Endodermal cell (in vitro differentiated cells): ENCODE data around the gene PRDM16. TPM values are rescaled to one million over a fixed set of nuclear protein-coding genes. Genes with fewer than 3 reads are reported as not detected.
A peak's percentile ranks its signal among the peaks of the same experiment; 100 is the strongest.

ENCODE experiments used
- DNase-seq: peaks from one replicate; pipeline ENCODE4 v3.0.0-alpha.2; 2017
- H3K27ac ChIP-seq: 2 replicates; pipeline ENCODE4 v1.5.1; 2013; ENCODE audit warnings: mild to moderate bottlenecking, low read depth, low read length, moderate library complexity
- H3K27me3 ChIP-seq: 2 replicates; pipeline ENCODE4 v1.6.1; 2013; ENCODE audit warnings: mild to moderate bottlenecking, low read length, moderate library complexity; ENCODE audit not compliant: insufficient read depth, control insufficient read depth, poor library complexity, severe bottlenecking
- H3K36me3 ChIP-seq: 2 replicates; pipeline ENCODE4 v1.7.0; 2013; ENCODE audit warnings: mild to moderate bottlenecking, low read length, moderate library complexity; ENCODE audit not compliant: control insufficient read depth, insufficient read depth
- H3K4me1 ChIP-seq: one replicate; pipeline ENCODE4 v1.7.0; 2013; ENCODE audit warnings: low read length; ENCODE audit not compliant: control insufficient read depth, insufficient read depth
- H3K4me3 ChIP-seq: 2 replicates; pipeline ENCODE4 v1.5.1; 2013; ENCODE audit warnings: mild to moderate bottlenecking, low read length, moderate library complexity
- H3K9ac ChIP-seq: 2 replicates; pipeline ENCODE4 v1.6.1; 2013; ENCODE audit warnings: mild to moderate bottlenecking, low read length, moderate library complexity; ENCODE audit not compliant: poor library complexity, severe bottlenecking; ENCODE audit errors: extremely low read depth
- H3K9me3 ChIP-seq: 2 replicates; pipeline ENCODE4 v1.6.1; 2013; ENCODE audit warnings: mild to moderate bottlenecking, low read length, moderate library complexity; ENCODE audit not compliant: control insufficient read depth
- H3K27ac Mint-ChIP-seq: 2 replicates; pipeline ENCODE4 v1.8.0; 2020; ENCODE audit warnings: mixed read lengths
- H3K27me3 Mint-ChIP-seq: 2 replicates; pipeline ENCODE4 v1.8.0; 2021; ENCODE audit warnings: mild to moderate bottlenecking, mixed read lengths; ENCODE audit not compliant: insufficient read depth
- H3K36me3 Mint-ChIP-seq: 2 replicates; pipeline ENCODE4 v1.8.0; 2020; ENCODE audit warnings: low read depth, mixed read lengths
- H3K4me1 Mint-ChIP-seq: 2 replicates; pipeline ENCODE4 v1.8.0; 2020; ENCODE audit warnings: mixed read lengths
- H3K4me3 Mint-ChIP-seq: 2 replicates; pipeline ENCODE4 v1.8.0; 2020; ENCODE audit warnings: mild to moderate bottlenecking, moderate library complexity, mixed read lengths
- H3K9me3 Mint-ChIP-seq: 2 replicates; pipeline ENCODE4 v1.8.0; 2020; ENCODE audit warnings: mild to moderate bottlenecking, mixed read lengths
- WGBS, 2 experiments: methylation state at CpG; one replicate each; pipeline versions ENCODE4 v1.1.5 to v1.1.7; 2013; ENCODE audit warnings: missing lambda C conversion rate in 2 of 2, mixed read lengths in 1 of 2; ENCODE audit not compliant: insufficient coverage in 1 of 2, insufficient read length in 1 of 2; 5-methylcytosine and 5-hydroxymethylcytosine counted together
- total RNA-seq, 2 donors: library from RNA; stranded (reverse); fragmentation: NEBNext Ultra II Directional in 1 of 2; extraction: Animal tissue kit (Norgen Biotek cat#: 25700) in 1 of 2; gene quantifications; 2 replicates in 1 of 2; 3 replicates in 1 of 2; pipeline ENCODE4 v1.2.1, GENCODE V29; 2021
- TF ChIP-seq, protein P1 (sequence below): fragments of 200-600 bp; sonication (generic); conservative IDR thresholded peaks from 2 replicates; pipeline ENCODE4 v1.5.0; 2021; ENCODE audit warnings: antibody characterized with exemption, mild to moderate bottlenecking

The PRDM16 gene
- total RNA-seq, 2 donors from 2014 or later, result 2.1 to 4.0 TPM

DNA sequence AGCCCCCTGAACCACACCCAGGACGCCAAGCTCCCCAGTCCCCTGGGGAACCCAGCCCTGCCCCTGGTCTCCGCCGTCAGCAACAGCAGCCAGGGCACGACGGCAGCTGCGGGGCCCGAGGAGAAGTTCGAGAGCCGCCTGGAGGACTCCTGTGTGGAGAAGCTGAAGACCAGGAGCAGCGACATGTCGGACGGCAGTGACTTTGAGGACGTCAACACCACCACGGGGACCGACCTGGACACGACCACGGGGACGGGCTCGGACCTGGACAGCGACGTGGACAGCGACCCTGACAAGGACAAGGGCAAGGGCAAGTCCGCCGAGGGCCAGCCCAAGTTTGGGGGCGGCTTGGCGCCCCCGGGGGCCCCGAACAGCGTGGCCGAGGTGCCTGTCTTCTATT, 342.8 kb downstream of the PRDM16 start:
- Mint-ChIP-seq H3K36me3 (no peaks in the 10 kb centered on the region), H3K27me3 (no peaks in the 10 kb centered on the region), H3K9me3 (peaks cover 3% of the 10 kb centered on the region), H3K27ac (no peak overlapping the region), H3K4me1 (peaks cover 2% of the 10 kb centered on the region), H3K4me3 (no peak overlapping the region)
- H3K27me3 ChIP-seq, result no peaks in the 10 kb centered on the region
- TF ChIP-seq, protein P1, sequence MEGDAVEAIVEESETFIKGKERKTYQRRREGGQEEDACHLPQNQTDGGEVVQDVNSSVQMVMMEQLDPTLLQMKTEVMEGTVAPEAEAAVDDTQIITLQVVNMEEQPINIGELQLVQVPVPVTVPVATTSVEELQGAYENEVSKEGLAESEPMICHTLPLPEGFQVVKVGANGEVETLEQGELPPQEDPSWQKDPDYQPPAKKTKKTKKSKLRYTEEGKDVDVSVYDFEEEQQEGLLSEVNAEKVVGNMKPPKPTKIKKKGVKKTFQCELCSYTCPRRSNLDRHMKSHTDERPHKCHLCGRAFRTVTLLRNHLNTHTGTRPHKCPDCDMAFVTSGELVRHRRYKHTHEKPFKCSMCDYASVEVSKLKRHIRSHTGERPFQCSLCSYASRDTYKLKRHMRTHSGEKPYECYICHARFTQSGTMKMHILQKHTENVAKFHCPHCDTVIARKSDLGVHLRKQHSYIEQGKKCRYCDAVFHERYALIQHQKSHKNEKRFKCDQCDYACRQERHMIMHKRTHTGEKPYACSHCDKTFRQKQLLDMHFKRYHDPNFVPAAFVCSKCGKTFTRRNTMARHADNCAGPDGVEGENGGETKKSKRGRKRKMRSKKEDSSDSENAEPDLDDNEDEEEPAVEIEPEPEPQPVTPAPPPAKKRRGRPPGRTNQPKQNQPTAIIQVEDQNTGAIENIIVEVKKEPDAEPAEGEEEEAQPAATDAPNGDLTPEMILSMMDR, result no peak
- peaks cover 5% of the 10 kb centered on the region for H3K9me3 ChIP-seq
- H3K4me1 ChIP-seq, result no peaks in the 10 kb centered on the region
- H3K9ac ChIP-seq, result no peak overlapping the region
- no peak overlapping the region for H3K4me3 ChIP-seq
- DNase-seq, result no peak
- no peak overlapping the region for H3K27ac ChIP-seq
- H3K36me3 ChIP-seq, result no peaks in the 10 kb centered on the region
- WGBS, 2 experiments, result 89 to 91% methylated on average over 22 to 30 of the region's 30 CpGs

DNA sequence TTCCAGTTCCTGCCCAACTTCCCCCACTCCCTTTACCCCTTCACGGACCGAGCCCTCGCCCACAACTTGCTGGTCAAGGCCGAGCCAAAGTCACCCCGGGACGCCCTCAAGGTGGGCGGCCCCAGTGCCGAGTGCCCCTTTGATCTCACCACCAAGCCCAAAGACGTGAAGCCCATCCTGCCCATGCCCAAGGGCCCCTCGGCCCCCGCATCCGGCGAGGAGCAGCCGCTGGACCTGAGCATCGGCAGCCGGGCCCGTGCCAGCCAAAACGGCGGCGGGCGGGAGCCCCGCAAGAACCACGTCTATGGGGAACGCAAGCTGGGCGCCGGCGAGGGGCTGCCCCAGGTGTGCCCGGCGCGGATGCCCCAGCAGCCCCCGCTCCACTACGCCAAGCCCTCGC, 343.4 kb downstream of the PRDM16 start:
- no peak for DNase-seq
- H3K9me3 Mint-ChIP-seq, result peaks cover 9% of the 10 kb centered on the region
- no peaks in the 10 kb centered on the region for H3K27me3 Mint-ChIP-seq
- TF ChIP-seq, protein P1, result no peak
- Histone ChIP-seq H3K9me3 (peaks cover 11% of the 10 kb centered on the region), H3K27ac (no peak overlapping the region), H3K9ac (no peak overlapping the region), H3K36me3 (no peaks in the 10 kb centered on the region), H3K27me3 (no peaks in the 10 kb centered on the region), H3K4me1 (no peaks in the 10 kb centered on the region), H3K4me3 (no peak overlapping the region)
- H3K4me1 Mint-ChIP-seq, result peaks cover 2% of the 10 kb centered on the region
- H3K4me3 Mint-ChIP-seq, result no peak overlapping the region
- H3K27ac Mint-ChIP-seq, result no peak overlapping the region
- no peaks in the 10 kb centered on the region for H3K36me3 Mint-ChIP-seq
- WGBS, 2 experiments, result 93 to 95% methylated on average over 31 to 33 of the region's 33 CpGs

DNA sequence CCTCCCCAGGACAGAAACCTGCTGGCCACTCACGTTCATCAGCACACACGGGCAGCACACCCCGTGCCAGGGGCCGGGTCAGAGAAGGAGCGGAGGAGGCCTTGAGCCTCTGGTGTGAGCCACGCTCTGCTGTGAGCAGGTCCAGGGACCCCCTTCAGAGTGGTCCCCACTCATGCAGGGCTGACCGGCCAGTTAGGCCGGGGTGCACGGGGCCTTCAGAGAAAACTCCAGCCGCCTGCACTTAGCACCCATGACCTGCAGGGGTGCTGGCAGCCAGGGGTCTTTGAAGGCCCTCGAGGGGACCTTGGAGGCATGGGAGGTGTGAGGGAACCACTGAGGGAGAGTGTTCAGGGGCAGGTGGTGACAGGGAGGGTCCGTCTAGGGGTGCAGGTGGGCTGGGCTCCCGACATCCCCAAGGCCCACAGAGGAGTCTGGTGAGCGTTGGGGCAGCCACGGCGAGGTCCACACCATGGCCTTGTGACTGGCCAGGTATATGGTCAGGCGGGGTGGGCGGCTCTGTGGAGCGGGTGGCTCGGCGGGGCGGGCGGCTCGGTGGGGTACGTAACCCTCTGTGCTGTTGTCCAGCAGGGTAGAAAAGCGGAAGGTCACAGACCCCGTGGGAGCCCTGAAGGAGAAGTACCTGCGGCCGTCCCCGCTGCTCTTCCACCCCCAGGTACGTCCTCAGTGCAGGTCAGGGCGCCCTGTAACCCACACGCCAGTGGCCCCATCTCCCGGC, 345.1 kb downstream of the PRDM16 start:
- no peak overlapping the region for H3K4me3 ChIP-seq
- H3K9ac ChIP-seq, result no peak overlapping the region
- Mint-ChIP-seq H3K36me3 (no peaks in the 10 kb centered on the region), H3K9me3 (peaks cover 12% of the 10 kb centered on the region), H3K27ac (no peak overlapping the region), H3K27me3 (no peaks in the 10 kb centered on the region), H3K4me3 (no peak overlapping the region), H3K4me1 (peaks cover 2% of the 10 kb centered on the region)
- no peak overlapping the region for H3K27ac ChIP-seq
- TF ChIP-seq, protein P1, result peak; percentile 56
- H3K9me3 ChIP-seq, result peaks cover 13% of the 10 kb centered on the region
- H3K4me1 ChIP-seq, result no peaks in the 10 kb centered on the region
- WGBS, 2 experiments, result 94 to 97% methylated on average over 30 to 34 of the region's 34 CpGs
- no peaks in the 10 kb centered on the region for H3K27me3 ChIP-seq
- H3K36me3 ChIP-seq, result no peaks in the 10 kb centered on the region
- DNase-seq, result no peak
